GM19395 (cell line): Measurements from ENCODE around the gene NPLOC4.
"Not testable (repeated sequence)": the region's sequence is repeated elsewhere in the genome, so short reads cannot be mapped to it uniquely, and the experiment has no call there.

ENCODE experiments used
- ATAC-seq: cut with Tn5 transposase; IDR thresholded peaks from one replicate; pipeline ENCODE4 v1.9.1; 2021; ENCODE audit warnings: mild to moderate bottlenecking, moderate library complexity; ENCODE audit not compliant: unreplicated experiment

The NPLOC4 gene

DNA sequence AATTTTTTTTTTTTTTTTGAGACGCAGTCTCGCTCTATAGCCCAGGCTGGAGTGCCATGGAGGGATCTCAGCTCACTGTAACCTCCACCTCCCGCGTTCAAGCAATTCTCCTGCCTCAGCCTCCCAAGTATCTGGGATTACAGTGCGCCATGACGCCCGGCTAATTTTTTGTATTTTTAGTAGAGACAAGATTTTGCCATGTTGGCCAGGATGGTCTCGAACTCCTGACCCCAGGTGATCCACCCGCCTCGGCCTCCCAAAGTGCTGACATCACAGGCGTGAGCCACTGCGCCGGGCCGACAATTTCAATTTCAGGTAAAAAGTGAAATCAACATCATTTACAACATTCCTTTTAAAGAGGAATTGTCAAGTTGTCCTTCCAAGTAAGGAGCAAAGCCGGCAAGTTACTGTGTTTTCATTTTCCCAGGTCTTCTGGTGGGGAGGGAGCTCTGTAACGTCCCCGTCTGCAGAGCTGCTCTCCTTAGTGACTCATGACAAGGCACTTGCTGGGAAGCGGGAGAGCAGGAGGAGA is 873 bp downstream of the NPLOC4 start:
- no peak for ATAC-seq

DNA sequence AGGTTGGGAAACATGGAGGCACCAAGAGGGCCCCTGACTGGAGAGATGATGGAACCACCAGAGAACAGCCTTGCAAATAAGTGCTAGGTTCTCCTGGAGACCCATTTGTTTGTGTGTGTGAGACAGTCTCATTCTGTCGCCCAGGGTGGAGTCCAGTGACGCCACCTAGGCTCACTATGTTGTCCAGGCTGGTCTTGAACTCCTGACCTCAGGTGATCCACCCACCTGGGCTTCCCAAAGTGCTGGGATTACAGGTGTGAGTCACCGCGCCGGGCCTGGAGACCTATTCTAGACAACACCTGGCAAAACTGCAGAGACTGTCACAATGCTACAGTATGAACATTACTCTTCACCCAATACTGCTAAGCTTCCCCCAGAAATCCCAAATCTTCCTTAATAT is 1.5 kb downstream of the NPLOC4 start:
- ATAC-seq: no peak

DNA sequence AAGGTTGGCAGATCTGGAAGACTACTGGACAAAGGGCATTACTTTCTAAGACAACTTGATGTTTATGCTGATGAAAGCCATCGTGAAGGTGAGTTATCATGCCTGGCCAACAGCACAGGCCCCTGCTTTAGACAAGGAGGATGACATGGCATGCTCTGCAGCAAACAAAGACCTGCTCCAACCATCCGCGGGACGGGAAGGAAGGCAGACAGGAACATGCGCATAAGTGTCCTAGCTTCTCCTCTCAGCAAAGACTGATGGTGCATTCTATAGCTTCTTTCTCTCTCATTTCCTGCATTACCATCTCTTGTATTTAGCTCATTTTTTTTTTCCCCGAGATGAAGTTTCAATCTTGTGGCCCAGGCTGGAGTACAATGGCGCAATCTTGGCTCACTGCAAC is 5.4 kb downstream of the NPLOC4 start:
- ATAC-seq: no peak

DNA sequence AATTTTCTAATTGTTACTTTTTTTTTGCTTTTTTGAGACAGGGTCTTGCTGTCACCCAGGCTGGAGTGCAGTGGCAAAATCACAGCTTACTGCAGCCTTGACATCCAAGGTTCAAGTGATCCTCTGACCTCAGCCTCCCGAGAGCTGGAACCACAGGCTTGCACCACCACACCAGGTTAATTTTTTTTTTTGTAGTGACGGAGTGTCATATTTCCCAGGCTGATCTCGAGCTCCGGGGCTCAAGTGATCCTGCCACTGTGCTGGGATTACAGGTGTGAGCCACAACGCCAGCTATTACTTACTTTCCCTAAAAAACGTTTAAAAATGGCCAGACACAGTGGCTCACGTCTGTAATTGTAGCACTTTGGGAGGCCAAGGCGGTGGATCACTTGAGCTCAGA is 6.6 kb downstream of the NPLOC4 start:
- no peak for ATAC-seq

DNA sequence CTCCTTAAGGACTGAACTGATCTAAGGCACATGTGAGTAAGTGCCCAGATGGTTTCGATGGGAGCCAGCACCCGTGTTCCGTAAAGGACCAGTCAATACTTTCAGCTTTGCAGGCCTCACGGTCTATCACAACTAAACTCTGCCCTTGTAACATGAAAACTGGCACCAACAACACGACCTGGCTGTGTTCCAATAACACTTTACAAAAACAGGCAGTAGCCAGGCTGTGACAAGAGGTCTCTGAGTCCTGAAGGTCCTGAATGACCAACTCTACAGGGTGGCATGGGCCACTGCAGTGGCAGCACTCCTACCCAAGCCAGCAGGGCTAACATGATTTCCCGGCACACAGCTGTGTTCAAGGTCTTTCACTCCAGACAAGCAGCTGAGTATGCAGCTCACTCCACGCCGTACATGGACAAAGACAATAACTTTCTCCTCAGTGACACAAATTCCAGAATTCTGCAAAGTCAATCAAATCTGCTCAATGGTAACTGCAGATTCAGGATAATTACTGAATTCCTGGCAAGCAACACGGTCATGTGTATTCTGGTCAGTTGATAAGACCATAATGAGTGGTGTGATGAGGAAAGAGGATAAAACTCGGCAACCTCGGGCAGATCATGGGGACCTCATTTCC is 15.3 kb downstream of the NPLOC4 start:
- no peak for ATAC-seq

DNA sequence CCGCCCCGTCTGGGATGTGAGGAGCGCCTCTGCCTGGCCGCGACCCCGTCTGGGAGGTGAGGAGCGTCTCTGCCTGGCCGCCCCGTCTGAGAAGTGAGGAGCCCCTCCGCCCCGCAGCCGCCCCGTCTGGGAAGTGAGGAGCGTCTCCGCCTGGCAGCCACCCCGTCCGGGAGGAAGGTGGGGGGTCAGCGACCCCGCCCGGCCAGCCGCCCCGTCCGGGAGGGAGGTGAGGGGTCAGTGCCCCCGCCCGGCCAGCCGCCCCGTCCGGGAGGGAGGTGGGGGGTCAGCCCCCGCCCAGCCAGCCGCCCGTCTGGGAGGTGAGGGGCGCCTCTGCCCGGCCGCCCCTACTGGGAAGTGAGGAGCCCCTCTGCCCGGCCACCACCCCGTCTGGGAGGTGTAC is 18.6 kb downstream of the NPLOC4 start:
- ATAC-seq: not testable (repeated sequence)

DNA sequence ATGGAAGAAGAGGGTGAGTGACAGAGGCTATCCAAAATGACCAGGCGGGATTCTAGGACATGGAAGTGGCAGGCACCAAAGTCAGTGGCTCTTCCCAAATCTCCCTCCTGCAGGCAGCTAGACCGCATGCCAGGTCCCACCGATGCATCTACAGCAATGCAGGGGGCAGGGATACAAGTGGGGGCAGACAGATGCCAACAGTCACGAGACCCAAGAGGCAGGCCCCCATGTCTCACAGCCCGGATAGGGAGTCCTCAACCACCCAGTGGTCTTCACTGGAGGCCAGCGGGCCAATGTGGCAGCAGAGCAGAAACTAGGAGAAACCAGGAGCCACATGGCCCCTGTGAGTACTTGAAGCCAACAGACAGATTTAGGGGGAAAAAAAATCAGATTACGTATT is 20.0 kb downstream of the NPLOC4 start:
- ATAC-seq: no peak

DNA sequence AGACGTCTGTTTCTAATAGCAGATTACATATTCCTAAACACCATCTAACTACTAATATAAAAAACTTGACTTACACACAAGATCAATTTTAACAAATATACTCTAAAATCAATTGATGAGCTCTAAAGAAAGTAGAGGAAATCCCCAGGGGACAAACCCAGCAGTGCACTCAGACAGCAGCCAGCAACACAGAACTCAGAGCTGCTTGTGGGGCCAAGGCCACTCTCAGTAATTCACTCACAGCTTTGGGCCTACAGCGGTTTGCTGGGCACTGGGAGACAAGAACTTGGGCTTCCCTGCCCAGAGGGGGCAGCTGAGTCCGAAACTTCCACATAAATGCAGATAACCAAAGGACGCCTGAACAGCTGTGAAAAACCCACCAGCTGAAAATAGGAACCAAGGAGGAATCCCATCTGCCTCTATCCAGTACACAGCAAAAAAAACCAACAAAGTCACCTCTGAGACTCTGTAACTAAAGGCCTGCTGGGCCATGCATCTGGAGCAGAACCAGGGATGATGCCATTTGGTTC is 21.4 kb downstream of the NPLOC4 start:
- no peak for ATAC-seq

DNA sequence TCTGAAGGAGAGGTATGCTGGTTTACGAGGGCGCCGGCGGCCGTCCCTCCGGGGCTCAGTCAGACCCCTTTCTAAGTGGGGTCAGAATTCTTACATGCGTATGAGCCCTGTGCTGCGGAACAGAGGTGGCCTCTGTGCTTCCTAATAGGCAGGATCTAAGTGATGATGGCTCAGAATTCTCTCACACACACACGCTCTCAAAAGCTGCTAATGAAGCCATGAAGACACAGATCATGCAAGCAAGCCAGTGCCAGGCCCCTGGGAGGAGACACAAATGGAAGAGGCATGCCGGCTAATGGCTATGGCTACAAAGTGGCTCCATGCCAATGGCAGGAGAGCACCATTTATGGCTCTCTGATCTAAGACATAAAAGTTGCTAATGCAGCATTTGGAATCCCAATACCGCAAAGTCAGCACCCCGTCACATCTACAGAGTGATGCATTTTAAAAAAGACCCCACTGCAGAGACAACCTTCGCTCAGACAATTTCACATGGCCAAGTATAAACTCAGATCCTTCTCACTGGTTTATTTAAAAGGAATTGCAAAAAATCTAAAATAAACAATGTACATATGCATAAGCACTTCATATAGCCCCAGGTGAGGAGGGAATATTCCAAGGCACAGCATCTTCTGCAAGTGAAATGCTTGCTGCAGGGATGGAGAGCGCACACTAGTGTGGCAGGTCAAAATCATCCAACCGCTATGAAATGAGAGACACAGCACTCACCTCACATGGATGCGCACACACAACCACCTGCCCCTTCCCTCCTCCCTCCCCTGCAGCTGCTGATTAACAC is 24.5 kb downstream of the NPLOC4 start:
- ATAC-seq: no peak

DNA sequence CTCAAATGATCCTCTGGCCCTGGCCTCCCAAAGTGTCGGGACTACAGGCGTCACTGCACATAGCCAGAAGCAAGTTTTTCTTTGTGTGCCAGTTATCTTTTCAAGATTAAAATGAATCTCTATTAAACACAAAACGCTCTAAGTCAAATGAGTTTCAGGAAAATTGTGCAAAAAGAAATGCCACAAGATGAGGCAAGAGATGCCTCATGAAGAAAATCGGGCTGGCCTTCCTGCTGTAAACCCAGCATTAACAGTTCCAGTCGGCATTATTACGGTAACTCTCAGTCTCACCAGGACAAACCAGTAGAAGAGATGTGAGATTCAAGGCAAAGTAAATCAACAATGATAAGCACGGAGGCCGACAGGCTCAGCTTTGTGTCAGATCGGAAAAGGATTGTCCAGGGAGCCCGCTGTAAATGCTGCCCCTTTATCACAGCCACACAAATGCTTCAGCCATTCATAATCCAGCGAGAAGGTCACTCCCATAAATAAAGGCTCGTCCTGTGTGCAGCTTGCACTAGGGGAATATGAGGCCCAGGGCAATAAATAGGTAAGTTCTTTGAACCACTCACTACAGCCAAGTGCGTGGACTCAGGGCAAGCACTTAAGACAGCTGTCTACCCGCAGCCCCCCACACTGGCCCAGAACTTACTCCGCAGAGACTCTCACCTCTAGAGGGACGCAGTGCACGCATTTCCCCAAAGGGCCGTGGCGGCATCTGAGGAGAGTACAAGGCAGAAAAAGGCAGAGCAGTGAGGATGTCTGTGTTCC is 27.2 kb downstream of the NPLOC4 start:
- ATAC-seq: no peak

DNA sequence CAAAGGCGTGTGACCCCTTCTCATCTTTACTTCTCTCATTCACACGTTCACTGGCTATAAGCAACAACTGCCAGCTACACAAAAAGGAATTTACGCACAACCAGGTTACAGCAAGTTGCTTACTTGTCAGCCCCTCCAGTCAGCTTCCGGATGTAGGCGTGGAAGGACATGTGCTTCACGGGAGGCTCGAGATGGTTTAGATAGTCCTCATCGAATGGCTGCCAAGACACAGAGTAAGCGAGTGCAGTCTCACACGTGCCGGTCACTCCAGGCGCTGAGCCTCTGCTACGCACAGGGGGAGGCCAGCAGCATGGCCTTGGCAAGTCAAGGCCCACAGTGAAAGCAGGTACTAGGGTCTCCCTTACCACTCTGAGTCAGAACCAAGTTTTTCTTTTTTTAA is 28.3 kb downstream of the NPLOC4 start:
- ATAC-seq: no peak

DNA sequence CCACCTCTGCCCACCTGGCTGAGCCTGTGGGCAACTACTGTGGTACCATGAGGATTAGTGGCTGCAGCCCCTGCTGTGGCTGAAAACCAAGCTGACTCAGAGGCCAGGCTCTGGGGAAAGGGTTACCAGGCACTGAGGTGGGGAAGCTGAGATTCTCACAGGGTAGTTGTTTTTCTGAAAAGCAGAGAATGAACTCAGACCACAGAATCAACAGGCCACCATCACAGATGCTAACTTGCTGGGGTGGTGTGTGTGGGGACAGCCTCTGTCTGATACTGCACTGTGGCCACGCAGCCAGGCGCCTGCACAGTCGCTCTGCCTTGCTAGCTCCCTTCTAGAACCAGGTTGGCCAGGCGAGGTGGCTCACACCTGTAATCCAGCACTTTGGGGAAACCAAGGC is 28.8 kb downstream of the NPLOC4 start:
- no peak for ATAC-seq

DNA sequence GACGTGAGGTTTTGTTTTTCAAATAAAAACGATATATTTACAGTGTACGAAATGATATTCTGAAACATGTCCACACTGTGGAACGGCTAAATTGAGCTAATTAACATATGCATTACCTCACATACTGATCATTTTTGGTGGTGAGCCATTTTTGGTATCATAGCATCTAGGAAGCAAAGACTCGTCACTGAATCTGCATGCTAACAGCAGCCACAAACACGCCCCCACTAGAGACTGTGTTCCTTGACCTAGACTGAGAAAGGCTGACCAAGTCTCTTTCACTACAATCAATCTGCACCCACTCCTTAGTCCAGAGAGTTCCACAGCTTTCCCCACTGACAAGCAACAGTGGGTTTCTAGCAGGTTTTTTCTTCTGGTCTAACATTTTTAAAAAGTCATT is 29.5 kb downstream of the NPLOC4 start:
- no peak for ATAC-seq

DNA sequence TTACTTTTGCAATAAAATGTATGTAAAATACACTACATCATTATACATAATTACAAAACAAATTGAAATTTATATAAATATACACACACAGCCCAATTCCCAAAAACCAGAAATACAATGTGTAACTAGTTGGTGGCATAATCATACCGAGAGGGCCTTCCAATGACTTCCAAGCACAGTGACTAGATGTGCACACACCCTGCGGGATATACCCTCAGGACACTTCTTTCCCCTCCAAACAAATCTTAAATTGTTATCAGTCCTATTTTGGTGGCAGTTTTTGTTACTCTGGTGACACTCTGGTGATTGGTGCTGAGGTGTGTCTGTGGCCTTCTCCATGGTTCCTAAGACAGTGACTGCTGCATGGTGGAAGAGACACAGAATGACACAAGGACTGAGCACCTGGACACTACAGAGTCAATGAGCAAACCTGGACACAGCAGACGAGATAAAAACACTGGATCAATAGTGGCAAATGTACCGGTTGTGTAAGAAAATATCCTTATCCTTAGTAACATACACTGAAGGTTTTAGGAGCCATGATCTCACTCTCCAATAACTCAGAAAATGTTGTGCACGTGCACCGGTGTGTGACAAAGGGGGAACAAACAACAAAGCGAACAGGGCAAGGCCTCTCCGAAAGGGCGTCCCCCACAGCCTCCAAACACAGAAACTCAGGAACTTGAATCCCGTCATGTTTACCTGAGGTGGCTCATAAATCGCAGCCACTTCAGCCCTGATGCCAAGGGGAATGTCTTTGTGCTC is 32.9 kb downstream of the NPLOC4 start:
- no peak for ATAC-seq

DNA sequence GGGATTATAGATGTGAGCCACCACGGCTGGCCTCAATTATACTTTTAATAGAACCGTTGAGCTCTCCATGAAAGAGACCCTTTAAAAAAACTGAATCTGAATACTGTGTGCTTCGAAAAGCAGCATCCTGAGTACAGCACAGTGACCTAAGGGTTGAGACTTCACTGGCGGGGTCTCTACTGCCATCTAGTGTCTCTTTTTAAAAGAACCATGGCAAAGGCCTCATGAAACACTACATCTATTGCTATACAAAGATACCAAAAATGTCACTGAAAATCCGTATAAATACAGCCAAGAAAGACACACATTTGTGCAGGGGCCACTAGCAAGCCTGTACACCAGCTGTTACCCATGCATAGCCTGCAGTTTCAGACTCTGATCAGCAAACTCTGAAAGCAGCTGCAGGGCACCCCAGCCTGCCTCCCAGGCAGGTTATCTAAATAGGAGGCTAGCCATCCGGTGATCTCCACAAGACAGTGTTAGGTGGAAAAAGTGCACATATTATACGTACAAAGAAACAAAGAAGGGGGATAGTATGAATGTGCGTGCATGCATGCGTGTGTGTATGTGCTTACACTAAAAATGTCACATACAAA is 35.3 kb downstream of the NPLOC4 start:
- no peak for ATAC-seq

DNA sequence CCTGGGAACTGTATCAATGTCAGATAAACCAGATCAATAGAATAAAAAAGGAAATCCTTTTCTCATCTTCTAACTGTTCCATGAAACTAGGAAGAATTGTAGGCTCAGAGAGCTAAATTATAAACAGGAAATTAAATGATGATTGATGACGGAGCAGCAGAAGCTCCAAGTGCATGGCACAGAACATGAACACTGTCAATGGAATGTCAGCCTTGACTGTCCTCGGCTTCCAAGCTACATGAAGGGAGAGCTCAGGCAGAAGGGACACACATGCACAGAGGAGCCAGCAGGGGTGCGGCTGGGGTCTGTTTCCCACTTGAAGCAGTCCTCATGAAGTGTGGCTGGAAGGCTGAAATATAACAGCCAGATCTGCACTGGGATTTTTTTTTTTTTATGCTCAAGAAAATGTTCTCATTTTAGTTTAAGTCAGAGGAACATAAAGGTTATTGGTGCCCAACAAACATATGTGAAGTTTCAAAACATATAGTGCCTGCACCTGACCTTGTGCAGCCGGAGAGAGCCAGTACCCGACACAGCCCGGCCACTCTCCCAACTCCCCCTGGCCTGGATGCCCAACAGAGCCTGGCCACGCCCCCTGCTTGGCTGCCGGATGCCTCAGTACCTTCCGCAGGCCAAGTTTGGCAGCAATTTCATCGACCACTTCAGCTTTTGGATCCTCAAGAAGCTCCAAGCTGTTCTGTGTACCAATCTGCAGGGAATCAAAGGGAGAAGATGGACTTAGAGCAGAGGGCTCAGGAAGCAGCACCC is 37.0 kb downstream of the NPLOC4 start:
- ATAC-seq: no peak

DNA sequence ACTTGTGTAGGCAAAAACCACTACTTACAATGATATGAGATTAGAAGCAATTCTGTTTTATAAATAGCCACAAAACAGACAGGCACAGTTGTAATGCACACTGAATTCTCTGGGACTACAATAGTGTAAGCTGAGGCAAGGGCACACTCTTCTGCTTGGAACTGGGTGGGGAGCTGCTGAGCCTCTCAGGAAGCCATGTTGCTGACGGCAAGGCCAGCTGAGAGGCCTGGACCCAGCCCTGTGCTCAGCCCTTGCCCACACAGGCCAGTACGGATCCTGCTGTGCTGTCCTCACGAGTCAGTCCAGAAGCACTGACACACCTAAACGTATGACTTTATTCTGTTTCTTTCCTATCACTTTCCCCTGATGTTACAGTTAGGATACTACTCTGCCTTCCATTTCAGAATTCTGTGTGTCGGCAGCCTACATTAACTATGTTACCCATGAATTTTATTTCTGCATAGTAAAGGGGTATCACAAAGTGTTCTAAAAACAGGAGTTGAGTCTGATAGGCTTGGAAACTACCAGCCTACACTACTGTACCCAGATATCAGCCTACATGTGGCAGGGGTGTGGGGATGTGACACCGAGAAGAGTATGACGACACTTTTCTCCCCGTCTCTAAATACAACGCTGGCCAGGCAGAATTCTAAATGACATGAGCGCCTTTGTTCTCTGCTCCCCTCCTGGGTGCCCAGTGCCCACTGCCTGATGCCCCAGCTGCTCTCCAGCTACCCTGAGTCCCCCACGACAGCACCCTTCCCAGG is 43.6 kb downstream of the NPLOC4 start:
- ATAC-seq: no peak

DNA sequence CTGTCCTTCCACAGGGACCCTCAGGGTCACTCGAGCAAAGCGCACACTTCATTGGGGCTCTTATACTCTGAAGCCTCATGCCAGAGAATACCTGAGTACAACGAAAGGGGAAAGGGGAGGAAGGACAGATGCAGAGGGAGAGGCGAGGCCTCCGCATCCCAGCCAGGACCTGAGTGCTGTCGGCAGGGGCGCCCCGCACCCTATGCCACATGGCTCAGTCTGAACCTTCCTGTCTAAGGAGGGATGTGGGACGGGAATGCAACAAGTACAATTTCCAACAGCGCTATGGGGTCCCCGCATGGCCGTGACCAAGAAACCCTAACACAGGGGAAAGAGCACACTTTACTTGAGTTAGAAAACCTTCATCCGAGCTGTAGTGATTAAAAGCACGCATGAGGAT is 44.9 kb downstream of the NPLOC4 start:
- no peak for ATAC-seq

DNA sequence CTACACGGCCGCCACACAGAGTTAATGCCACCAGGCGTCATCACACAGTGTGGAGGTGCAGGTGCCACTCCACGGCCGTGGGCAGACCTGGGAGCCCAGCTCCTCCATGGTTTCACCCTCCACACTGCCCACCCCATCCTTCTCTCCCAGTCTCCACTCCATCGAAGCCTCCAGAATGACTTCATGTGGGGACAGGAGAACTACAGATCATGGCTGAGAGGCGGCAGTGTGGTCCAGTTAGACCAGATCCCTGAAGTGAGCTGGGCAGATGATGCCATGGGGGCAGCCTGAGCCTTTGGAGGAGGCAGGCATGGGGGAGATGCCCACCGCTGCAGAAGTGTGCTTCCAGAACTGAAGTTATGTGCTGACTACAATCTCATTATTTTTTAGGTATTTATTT is 46.8 kb downstream of the NPLOC4 start:
- no peak for ATAC-seq
